ENCODE results near the gene TMEM240. TPM values are rescaled to one million over a fixed set of nuclear protein-coding genes. Genes with fewer than 3 reads are reported as not detected.

Gene TMEM240
- total and polyA plus RNA-seq, 2 experiments from 2014 or later = 0.76 to 1.1 TPM

DNA sequence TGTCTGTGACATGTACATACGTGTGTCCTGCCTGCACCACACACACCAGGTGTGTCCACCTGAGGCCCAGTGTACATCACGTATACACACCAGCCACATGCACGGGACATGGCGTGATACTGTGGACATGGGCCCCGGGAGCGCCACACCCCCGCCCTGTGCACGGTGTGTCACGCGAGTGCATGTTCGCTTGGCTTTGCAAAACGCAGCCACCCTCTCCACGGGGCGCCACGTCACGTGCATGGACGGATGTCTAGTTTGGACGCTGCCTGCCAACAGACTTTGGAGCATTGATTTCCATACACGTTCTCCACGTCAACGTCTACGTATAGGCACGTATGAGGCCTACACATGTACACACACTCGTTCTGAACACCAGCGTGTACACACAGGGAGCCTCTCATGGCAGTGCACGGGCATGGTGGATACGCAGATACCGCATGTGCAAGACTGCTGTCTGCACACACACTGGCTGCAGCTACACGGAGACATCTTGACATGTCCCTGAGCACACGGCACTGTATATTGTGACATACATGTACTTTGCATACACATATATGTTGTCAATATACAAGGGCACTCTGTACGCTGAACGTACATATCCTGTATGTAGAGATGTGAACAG is 2.7 kb downstream of the TMEM240 start:
- 90 to 93% methylated on average over 31 to 32 of the region's 32 CpGs for WGBS, 2 experiments (ENCODE audit: low coverage in 1 of 2, low lambda C conversion rate in 2 of 2, missing lambda C conversion rate in 2 of 2)
- no peak for TF ChIP-seq EZH2phosphoT487 (IDR thresholded peaks at IDR 0.05; ENCODE audit: insufficient read depth, low read depth)
- H3K4me3 ChIP-seq = no peak overlapping the region
- H3K9ac ChIP-seq = no peak overlapping the region
- H3K79me2 ChIP-seq (ENCODE audit: insufficient read depth) = peaks cover 20% of the 10 kb centered on the region
- no peaks in the 10 kb centered on the region for H3K36me3 ChIP-seq (ENCODE audit: low read depth)
- DNase-seq = no peak
- no peaks in the 10 kb centered on the region for H4K20me1 ChIP-seq (ENCODE audit: insufficient read depth)
- H3K4me2 ChIP-seq (ENCODE audit: unreplicated experiment) = no peak overlapping the region
- H3K9me2 ChIP-seq (ENCODE audit: insufficient read depth) = no peaks in the 10 kb centered on the region
- in situ Hi-C loops (cut with MboI) = no loop called here
- no peak overlapping the region for H2AFZ ChIP-seq
- no peak overlapping the region for H3K27ac ChIP-seq
- H3K4me1 ChIP-seq (ENCODE audit: insufficient read depth) = no peaks in the 10 kb centered on the region
- H3K27me3 ChIP-seq (replicated peaks; ENCODE audit: insufficient read depth) = no peaks in the 10 kb centered on the region
- no peaks in the 10 kb centered on the region for H3K9me3 ChIP-seq (ENCODE audit: low read depth)
- H3F3A ChIP-seq (ENCODE audit: insufficient read depth) = peaks cover 5% of the 10 kb centered on the region; the same call in 1 of the 2 replicates

- WGBS, 2 experiments (ENCODE audit: low coverage in 1 of 2, low lambda C conversion rate in 2 of 2, missing lambda C conversion rate in 2 of 2) = 93 to 94% methylated on average over 15 of the region's 15 CpGs
- DNase-seq = no peak
- H3K36me3 ChIP-seq (ENCODE audit: low read depth) = no peaks in the 10 kb centered on the region
- H3K4me3 ChIP-seq = no peak overlapping the region
- TF ChIP-seq EZH2phosphoT487 (IDR thresholded peaks at IDR 0.05; ENCODE audit: insufficient read depth, low read depth) (no peak), EZH2 (IDR thresholded peaks at IDR 0.05; ENCODE audit: insufficient read depth, poor library complexity, severe bottlenecking) (no peak)
- no peak overlapping the region for H3K9ac ChIP-seq
- H3K27me3 ChIP-seq (replicated peaks; ENCODE audit: insufficient read depth) = no peaks in the 10 kb centered on the region
- H3K4me2 ChIP-seq (ENCODE audit: unreplicated experiment) = no peak overlapping the region
- H2AFZ ChIP-seq = no peak overlapping the region
- in situ Hi-C loops (cut with MboI) = no loop called here
- peaks cover 6% of the 10 kb centered on the region; the same call in 1 of the 2 replicates for H3F3A ChIP-seq (ENCODE audit: insufficient read depth)
- no peaks in the 10 kb centered on the region for H3K9me3 ChIP-seq (ENCODE audit: low read depth)
- H3K79me2 ChIP-seq (ENCODE audit: insufficient read depth) = peaks cover 20% of the 10 kb centered on the region
- no peak overlapping the region for H3K27ac ChIP-seq
- no peaks in the 10 kb centered on the region for H3K9me2 ChIP-seq (ENCODE audit: insufficient read depth)
- no peaks in the 10 kb centered on the region for H3K4me1 ChIP-seq (ENCODE audit: insufficient read depth)
- H4K20me1 ChIP-seq (ENCODE audit: insufficient read depth) = no peaks in the 10 kb centered on the region
Measured at GRCh38 chr1:1536938-1537546, 3.4 kb downstream of the TMEM240 start.

DNA sequence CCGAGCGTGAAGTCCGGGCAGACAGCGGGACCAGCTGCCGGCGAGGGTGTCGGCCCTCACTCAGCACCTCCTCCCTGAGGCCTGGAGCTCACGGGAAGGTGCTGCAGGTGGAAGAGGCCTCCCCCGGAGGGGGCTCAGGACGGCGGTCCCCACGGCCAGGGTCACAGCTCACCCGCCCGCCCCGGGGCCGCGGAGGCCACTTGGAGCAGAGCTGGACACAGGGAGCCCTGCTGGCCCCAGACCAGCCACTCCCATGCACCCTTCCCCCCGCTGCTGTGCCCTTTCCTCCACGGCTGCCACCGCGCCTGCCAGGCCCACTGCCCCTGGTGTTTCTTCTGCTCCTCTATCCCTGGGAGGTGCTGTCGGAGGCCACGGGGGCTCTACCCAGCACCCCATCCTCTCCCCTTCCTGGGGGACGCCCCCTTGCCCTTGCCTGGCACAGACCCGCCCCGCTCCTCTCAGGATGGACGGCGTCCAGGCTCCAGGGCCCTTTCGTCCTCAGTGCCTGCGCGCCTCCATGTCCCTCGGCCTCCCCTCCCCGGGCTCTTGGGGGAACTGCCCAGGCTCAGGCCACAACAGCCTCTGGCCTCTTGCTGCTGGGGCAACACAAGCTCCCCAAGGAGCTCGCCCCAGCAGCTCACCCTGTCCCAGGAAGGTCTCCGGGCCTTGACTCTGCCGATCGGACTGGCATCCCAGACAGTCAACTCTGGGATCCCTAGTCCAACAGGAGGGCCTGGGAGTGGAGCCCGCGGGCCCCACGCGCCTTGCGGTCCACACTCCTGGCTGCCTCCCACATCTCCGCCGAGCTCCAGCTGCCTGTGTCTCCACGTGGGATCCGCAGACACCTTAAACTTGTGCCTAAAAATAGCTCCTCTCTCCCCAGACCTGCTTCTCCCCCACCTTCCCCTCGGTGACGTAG is 4.1 kb downstream of the TMEM240 start:
- Histone ChIP-seq H3K27me3 (replicated peaks; ENCODE audit: insufficient read depth) (no peaks in the 10 kb centered on the region), H3F3A (ENCODE audit: insufficient read depth) (peaks cover 6% of the 10 kb centered on the region; the same call in 1 of the 2 replicates), H3K9me3 (ENCODE audit: low read depth) (no peaks in the 10 kb centered on the region), H3K36me3 (ENCODE audit: low read depth) (no peaks in the 10 kb centered on the region), H3K4me2 (ENCODE audit: unreplicated experiment) (no peak overlapping the region), H3K9me2 (ENCODE audit: insufficient read depth) (no peaks in the 10 kb centered on the region), H3K4me1 (ENCODE audit: insufficient read depth) (no peaks in the 10 kb centered on the region), H3K4me3 (no peak overlapping the region), H3K9ac (no peak overlapping the region), H3K27ac (no peak overlapping the region), H2AFZ (no peak overlapping the region), H4K20me1 (ENCODE audit: insufficient read depth) (no peaks in the 10 kb centered on the region), H3K79me2 (ENCODE audit: insufficient read depth) (peaks cover 21% of the 10 kb centered on the region)
- 84 to 87% methylated on average over 36 to 48 of the region's 48 CpGs for WGBS, 2 experiments (ENCODE audit: low coverage in 1 of 2, low lambda C conversion rate in 2 of 2, missing lambda C conversion rate in 2 of 2)
- in situ Hi-C loops (cut with MboI) = no loop called here
- TF ChIP-seq EZH2 (IDR thresholded peaks at IDR 0.05; ENCODE audit: insufficient read depth, poor library complexity, severe bottlenecking) (no peak), EZH2phosphoT487 (IDR thresholded peaks at IDR 0.05; ENCODE audit: insufficient read depth, low read depth) (no peak)
- no peak for DNase-seq

DNA sequence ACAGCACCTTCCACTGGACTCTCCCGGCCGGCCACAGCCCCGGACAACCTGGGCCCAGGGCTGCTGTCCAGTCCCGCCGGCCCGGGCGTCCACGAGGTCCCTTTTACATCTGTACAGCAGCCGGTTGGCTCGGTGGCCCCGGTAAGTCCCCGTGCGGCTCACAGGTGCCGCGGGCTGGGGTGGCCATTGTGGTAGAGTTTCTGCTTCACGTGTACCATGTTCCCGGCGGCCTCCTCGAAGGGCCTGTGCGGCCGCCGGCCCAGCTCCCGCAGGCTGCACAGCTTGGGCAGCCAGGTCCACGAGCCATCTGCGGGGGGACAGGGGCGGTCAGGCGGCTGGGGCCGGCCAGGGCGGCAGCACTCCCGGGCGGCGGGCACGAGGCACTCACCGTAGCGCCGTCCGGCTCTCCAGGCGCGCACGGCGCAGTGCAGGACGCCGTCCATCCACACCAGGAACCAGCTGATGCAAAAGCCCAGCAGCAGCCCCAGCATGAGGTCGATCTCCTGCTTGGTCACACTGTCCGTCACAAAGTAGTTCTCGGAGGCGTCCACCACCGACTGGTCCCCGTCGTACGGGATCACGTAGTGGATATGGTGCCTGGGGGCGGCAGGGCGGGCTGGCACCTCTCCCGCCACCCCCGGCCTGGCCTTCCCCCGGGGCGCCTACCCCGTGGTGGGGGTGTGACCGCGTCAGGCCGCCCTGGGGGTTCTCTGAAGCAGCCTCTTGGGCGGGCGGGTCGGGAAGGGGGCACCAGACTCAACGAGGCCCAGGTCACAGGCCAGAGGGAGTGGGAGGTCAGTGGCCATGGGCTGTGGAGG is 5.0 kb downstream of the TMEM240 start:
- no peak overlapping the region for H3K9ac ChIP-seq
- H2AFZ ChIP-seq = no peak overlapping the region
- no peak overlapping the region for H3K4me2 ChIP-seq (ENCODE audit: unreplicated experiment)
- H3K9me2 ChIP-seq (ENCODE audit: insufficient read depth) = no peaks in the 10 kb centered on the region
- H3K4me3 ChIP-seq = no peak overlapping the region
- H4K20me1 ChIP-seq (ENCODE audit: insufficient read depth) = no peaks in the 10 kb centered on the region
- H3K79me2 ChIP-seq (ENCODE audit: insufficient read depth) = peaks cover 26% of the 10 kb centered on the region
- no peaks in the 10 kb centered on the region for H3K9me3 ChIP-seq (ENCODE audit: low read depth)
- no peak for TF ChIP-seq EZH2phosphoT487 (IDR thresholded peaks at IDR 0.05; ENCODE audit: insufficient read depth, low read depth)
- no peak for TF ChIP-seq EZH2 (IDR thresholded peaks at IDR 0.05; ENCODE audit: insufficient read depth, poor library complexity, severe bottlenecking)
- peaks cover 12% of the 10 kb centered on the region; the same call in 1 of the 2 replicates for H3F3A ChIP-seq (ENCODE audit: insufficient read depth)
- H3K36me3 ChIP-seq (ENCODE audit: low read depth) = 0 out of 2 replicates have a peak, but pooled peaks cover 4% of the 10 kb centered on the region
- DNase-seq = no peak
- 94 to 96% methylated on average over 32 to 64 of the region's 66 CpGs for WGBS, 2 experiments (ENCODE audit: low coverage in 1 of 2, low lambda C conversion rate in 2 of 2, missing lambda C conversion rate in 2 of 2)
- no peak overlapping the region for H3K27ac ChIP-seq
- in situ Hi-C loops (cut with MboI) = no loop called here
- H3K4me1 ChIP-seq (ENCODE audit: insufficient read depth) = no peaks in the 10 kb centered on the region
- H3K27me3 ChIP-seq (replicated peaks; ENCODE audit: insufficient read depth) = no peaks in the 10 kb centered on the region

All from GM23248 (cell line).